Keratinocyte (primary cell): ENCODE measurements around the gene PTGES. TPM values are rescaled to one million over a fixed set of nuclear protein-coding genes. Genes with fewer than 3 reads are reported as not detected.
A peak's percentile ranks its signal among the peaks of the same experiment; 100 is the strongest.

ENCODE experiments used
- DNase-seq: peaks from one replicate; pipeline ENCODE4 v3.0.0-alpha.2; 2011; ENCODE audit warnings: low read depth, missing footprints, low spot score
- FAIRE-seq: peaks from 2 replicates; lab custom pipeline; 2011; peaks lifted over from hg19 to GRCh38; lab: Jason Lieb, UNC
- H2AFZ ChIP-seq: 2 replicates; pipeline ENCODE4 v1.6.0; 2012; ENCODE audit warnings: low read length, control low read depth, inconsistent platforms; ENCODE audit not compliant: control insufficient read depth
- H3K27ac ChIP-seq: 2 replicates; pipeline ENCODE4 v1.5.1; 2011; ENCODE audit warnings: low read length; ENCODE audit not compliant: control insufficient read depth, insufficient read depth
- H3K27me3 ChIP-seq: 3 replicates; pipeline ENCODE4 v1.6.0; 2011; ENCODE audit warnings: low read length; ENCODE audit not compliant: control insufficient read depth, insufficient read depth; ENCODE audit errors: extremely low read depth
- H3K36me3 ChIP-seq, 2 experiments: 2 replicates in 1 of 2; 3 replicates in 1 of 2; pipeline ENCODE4 v1.5.1; 2011; ENCODE audit warnings: low read length in 2 of 2, mild to moderate bottlenecking in 1 of 2; ENCODE audit not compliant: control insufficient read depth in 2 of 2, insufficient read depth in 2 of 2; ENCODE audit errors: extremely low read depth in 1 of 2
- H3K4me1 ChIP-seq: 3 replicates; pipeline ENCODE4 v1.5.1; 2011; ENCODE audit warnings: low read length; ENCODE audit not compliant: control insufficient read depth, insufficient read depth; ENCODE audit errors: extremely low read depth
- H3K4me2 ChIP-seq: 3 replicates; pipeline ENCODE4 v1.6.0; 2011; ENCODE audit warnings: low read depth, low read length; ENCODE audit not compliant: control insufficient read depth, insufficient read depth; ENCODE audit errors: extremely low read depth
- H3K4me3 ChIP-seq, 3 experiments: fragments of 200-600 bp in 1 of 3; sonication (generic) in 1 of 3; 2 replicates in 2 of 3; 3 replicates in 1 of 3; pipeline ENCODE4 v1.5.1; 2011 to 2016; ENCODE audit warnings: low read length in 3 of 3, mild to moderate bottlenecking in 3 of 3, control low read depth in 2 of 3, inconsistent platforms in 1 of 3, low read depth in 1 of 3, mixed read lengths in 1 of 3, mixed run types in 1 of 3, moderate library complexity in 1 of 3; ENCODE audit not compliant: control insufficient read depth in 2 of 3, insufficient read depth in 2 of 3; ENCODE audit errors: extremely low read depth in 1 of 3
- H3K79me2 ChIP-seq: 2 replicates; pipeline ENCODE4 v1.6.0; 2012; ENCODE audit warnings: low read length; ENCODE audit not compliant: control insufficient read depth, insufficient read depth
- H3K9ac ChIP-seq: 3 replicates; pipeline ENCODE4 v1.6.0; 2011; ENCODE audit warnings: low read length; ENCODE audit not compliant: control insufficient read depth, insufficient read depth; ENCODE audit errors: extremely low read depth
- H3K9me1 ChIP-seq: 3 replicates; pipeline ENCODE4 v1.6.0; 2011; ENCODE audit warnings: low read length; ENCODE audit not compliant: control insufficient read depth, insufficient read depth; ENCODE audit errors: extremely low read depth
- H3K9me3 ChIP-seq: 2 replicates; pipeline ENCODE4 v1.5.1; 2012; ENCODE audit warnings: low read depth, low read length; ENCODE audit not compliant: control insufficient read depth
- H4K20me1 ChIP-seq: 3 replicates; pipeline ENCODE4 v1.6.0; 2011; ENCODE audit warnings: low read length; ENCODE audit not compliant: control insufficient read depth, insufficient read depth; ENCODE audit errors: extremely low read depth
- EZH2 ChIP-seq: IDR thresholded peaks from one replicate; pipeline ENCODE4 v1.6.1; 2012; ENCODE audit warnings: inconsistent platforms, mild to moderate bottlenecking, low read length, moderate library complexity
- dilution Hi-C: fragments of 300-500 bp; cut with MboI; formaldehyde crosslinking; loops from one replicate; pipeline ENCODE4 v1.7.0; 2020; ENCODE audit warnings: low sequenced_read_pairs; ENCODE audit not compliant: extremely low pct_ligation_motif_present
- polyA minus RNA-seq, 3 experiments: library from RNA; depleted of rRNA, polyadenylated mRNA; stranded (reverse); fragments of >200 nt; gene quantifications; 1 replicate in 1 of 3; 2 replicates in 1 of 3; 3 replicates in 1 of 3; pipeline ENCODE4 v1.2.3, GENCODE V29; 2011
- polyA plus RNA-seq, 5 experiments: library from polyadenylated mRNA; depleted of rRNA in 3 of 5; stranded (reverse) in 3 of 5; stranded (forward) in 1 of 5; unstranded in 1 of 5; fragments of >200 nt; gene quantifications; 1 replicate in 1 of 5; 2 replicates in 3 of 5; 3 replicates in 1 of 5; pipeline versions ENCODE4 v1.2.1 to v1.2.3, GENCODE V29; 2011 to 2012; ENCODE audit warnings: missing spikeins in 2 of 5, low read depth in 1 of 5, low replicate concordance in 1 of 5
- TF ChIP-seq, protein P1 (sequence below), 3 experiments: IDR thresholded peaks in 1 of 3; conservative IDR thresholded peaks in 1 of 3; optimal IDR thresholded peaks in 1 of 3; 2 replicates in 2 of 3; 3 replicates in 1 of 3; pipeline versions ENCODE3 to v1.5.1; 2011; ENCODE audit warnings: low read length in 3 of 3, mild to moderate bottlenecking in 3 of 3, moderate library complexity in 2 of 3, control low read depth in 1 of 3, inconsistent platforms in 1 of 3; ENCODE audit not compliant: insufficient read depth in 2 of 3; ENCODE audit errors: extremely low read depth in 1 of 3

Gene PTGES, protein sequence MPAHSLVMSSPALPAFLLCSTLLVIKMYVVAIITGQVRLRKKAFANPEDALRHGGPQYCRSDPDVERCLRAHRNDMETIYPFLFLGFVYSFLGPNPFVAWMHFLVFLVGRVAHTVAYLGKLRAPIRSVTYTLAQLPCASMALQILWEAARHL
- polyA plus RNA-seq (16.3 to 34.1 TPM (median 19.7 TPM) in 3 replicates), polyA minus RNA-seq (21.0 to 32.4 TPM (median 24.9 TPM) in 3 replicates)
- 0.57 TPM for polyA plus RNA-seq (2011; ENCODE audit: low read depth)
- 24.6 and 32.8 TPM in 2 replicates for polyA plus RNA-seq (2011; cell fraction: cytosol; rRNA removed)
- 20.4 and 25.6 TPM in 2 replicates for polyA plus RNA-seq (2011; cell fraction: nucleus; rRNA removed)
- 6.8 and 13.1 TPM in 2 replicates for polyA plus RNA-seq (2012; ENCODE audit: low replicate concordance)
- 32.6 TPM for polyA minus RNA-seq (2011; cell fraction: cytosol; rRNA and poly(A)+ RNA removed)
- polyA minus RNA-seq (2011; cell fraction: nucleus; rRNA and poly(A)+ RNA removed) = 22.3 and 23.9 TPM in 2 replicates

DNA sequence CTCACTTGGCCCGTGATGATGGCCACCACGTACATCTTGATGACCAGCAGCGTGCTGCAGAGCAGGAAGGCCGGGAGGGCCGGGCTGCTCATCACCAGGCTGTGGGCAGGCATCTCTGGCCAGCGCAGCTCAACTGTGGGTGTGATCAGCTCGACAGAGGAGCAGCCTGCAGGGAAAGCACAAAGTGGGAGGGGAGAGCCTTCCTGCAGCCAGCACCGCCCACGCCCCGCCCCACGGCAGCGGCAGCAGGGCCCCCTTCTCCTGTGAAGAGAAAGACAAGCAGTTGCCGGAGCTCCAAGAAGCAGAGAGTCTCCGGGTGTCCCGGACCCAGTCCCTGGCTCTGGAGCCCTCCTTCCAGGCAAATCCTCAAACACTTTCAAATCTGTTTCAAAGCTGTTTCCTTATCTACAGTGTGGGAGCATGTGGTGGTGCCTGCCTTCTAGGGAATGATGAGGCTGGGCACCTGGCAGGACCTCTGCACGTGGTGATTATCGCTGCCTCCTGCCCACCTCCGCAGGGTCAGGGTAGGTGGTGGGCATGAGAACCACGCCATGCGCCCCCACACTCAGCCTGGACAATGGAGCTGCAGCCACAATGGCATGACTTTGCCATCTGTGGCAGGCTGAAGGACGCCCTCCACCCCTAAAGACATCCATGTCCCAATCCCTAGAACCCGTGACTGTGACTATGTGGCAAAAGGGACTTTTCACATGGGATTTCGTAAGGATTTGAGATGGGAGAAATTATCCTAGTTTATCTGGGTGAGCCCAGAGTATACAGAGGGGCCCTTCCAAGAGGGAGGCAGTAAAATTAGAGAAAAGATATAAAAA lies at the start of gene PTGES:
PTGES (minus strand) TSS at position 143 of the 830 bp plus-strand sequence; CDS start at position 113, 30 bp downstream.
- dilution Hi-C loops = no loop called here
- FAIRE-seq (no peak), DNase-seq (no peak)
- H3K9ac ChIP-seq = peak within 1 kb of the TSS; percentile 80
- TF ChIP-seq, protein P1, sequence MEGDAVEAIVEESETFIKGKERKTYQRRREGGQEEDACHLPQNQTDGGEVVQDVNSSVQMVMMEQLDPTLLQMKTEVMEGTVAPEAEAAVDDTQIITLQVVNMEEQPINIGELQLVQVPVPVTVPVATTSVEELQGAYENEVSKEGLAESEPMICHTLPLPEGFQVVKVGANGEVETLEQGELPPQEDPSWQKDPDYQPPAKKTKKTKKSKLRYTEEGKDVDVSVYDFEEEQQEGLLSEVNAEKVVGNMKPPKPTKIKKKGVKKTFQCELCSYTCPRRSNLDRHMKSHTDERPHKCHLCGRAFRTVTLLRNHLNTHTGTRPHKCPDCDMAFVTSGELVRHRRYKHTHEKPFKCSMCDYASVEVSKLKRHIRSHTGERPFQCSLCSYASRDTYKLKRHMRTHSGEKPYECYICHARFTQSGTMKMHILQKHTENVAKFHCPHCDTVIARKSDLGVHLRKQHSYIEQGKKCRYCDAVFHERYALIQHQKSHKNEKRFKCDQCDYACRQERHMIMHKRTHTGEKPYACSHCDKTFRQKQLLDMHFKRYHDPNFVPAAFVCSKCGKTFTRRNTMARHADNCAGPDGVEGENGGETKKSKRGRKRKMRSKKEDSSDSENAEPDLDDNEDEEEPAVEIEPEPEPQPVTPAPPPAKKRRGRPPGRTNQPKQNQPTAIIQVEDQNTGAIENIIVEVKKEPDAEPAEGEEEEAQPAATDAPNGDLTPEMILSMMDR (optimal IDR thresholded peaks at IDR 0.05 in 1 of 3, IDR thresholded peaks at IDR 0.05 in 1 of 3, conservative IDR thresholded peaks at IDR 0.05 in 1 of 3; ENCODE audit: extremely low read depth in 1 of 3, insufficient read depth in 2 of 3, low read length in 3 of 3) = no peak
- no peak for TF ChIP-seq EZH2
- peaks cover 0 to 3% of the 10 kb centered on the region in 2 experiments for H3K36me3 ChIP-seq
- peak within 1 kb of the TSS; percentile 26 for H2AFZ ChIP-seq
- peak within 1 kb of the TSS; percentile 91 for H3K4me2 ChIP-seq
- no peaks in the 10 kb centered on the region for H3K9me1 ChIP-seq
- H3K27me3 ChIP-seq = no peaks in the 10 kb centered on the region
- no peaks in the 10 kb centered on the region for H3K9me3 ChIP-seq
- H3K79me2 ChIP-seq = no peaks in the 10 kb centered on the region
- peak within 1 kb of the TSS; percentile 49 to 78 (median 51) for H3K4me3 ChIP-seq
- no peaks in the 10 kb centered on the region for H4K20me1 ChIP-seq
- H3K27ac ChIP-seq = peak within 1 kb of the TSS; percentile 53
- H3K4me1 ChIP-seq = peaks cover 47% of the 10 kb centered on the region

DNA sequence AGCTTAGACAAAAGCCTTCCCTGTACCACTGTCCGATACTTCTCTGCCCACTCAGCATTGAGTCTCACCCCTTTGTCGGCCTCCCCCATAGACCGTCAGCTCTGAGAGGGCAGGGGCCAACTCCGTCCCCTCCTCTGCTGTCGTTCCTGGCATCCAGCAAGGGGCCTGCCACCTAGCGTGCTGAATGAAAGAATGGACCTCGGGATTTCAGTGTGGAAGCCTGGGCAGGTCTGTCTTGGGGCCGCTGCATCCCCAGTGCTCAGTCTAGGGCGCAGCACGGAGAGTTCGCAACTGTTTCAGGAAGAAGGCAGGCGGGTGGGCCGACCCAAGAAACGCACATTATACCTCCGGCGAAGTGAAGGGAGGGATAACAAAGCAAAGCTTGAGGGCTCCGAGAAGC lies 48.7 kb upstream of the PTGES start:
- Histone ChIP-seq H2AFZ (no peak overlapping the region), H3K9me3 (no peaks in the 10 kb centered on the region), H4K20me1 (no peaks in the 10 kb centered on the region), H3K27me3 (no peaks in the 10 kb centered on the region), H3K9me1 (no peaks in the 10 kb centered on the region), H3K9ac (no peak overlapping the region), H3K36me3 (peaks cover 0 to 4% of the 10 kb centered on the region in 2 experiments), H3K79me2 (peaks cover 9% of the 10 kb centered on the region), H3K4me2 (no peak overlapping the region), H3K4me1 (peaks cover 6% of the 10 kb centered on the region), H3K27ac (no peak overlapping the region), H3K4me3 (no peak overlapping the region)
- FAIRE-seq (no peak), DNase-seq (no peak)
- TF ChIP-seq EZH2 = no peak
- TF ChIP-seq, protein P1 (optimal IDR thresholded peaks at IDR 0.05 in 1 of 3, IDR thresholded peaks at IDR 0.05 in 1 of 3, conservative IDR thresholded peaks at IDR 0.05 in 1 of 3; ENCODE audit: extremely low read depth in 1 of 3, insufficient read depth in 2 of 3, low read length in 3 of 3) = no peak
- dilution Hi-C loops = no loop called here
